Neural cell (in vitro differentiated cells): ENCODE measurements around the gene OBSCN. TPM values are rescaled to one million over a fixed set of nuclear protein-coding genes. Genes with fewer than 3 reads are reported as not detected.

Experiments used
- H2AFZ ChIP-seq: fragments of 200-600, 300-800 bp; sonication (generic), shearing (Covaris generic); 2 replicates; pipeline ENCODE4 v1.6.0; 2014; ENCODE audit warnings: low read depth, mild to moderate bottlenecking, antibody characterized with exemption, low read length, moderate library complexity
- H3F3A ChIP-seq: fragments of 200-600 bp; shearing (Covaris generic); 2 replicates; pipeline ENCODE4 v1.6.1; 2016; ENCODE audit warnings: mild to moderate bottlenecking, moderate library complexity, mixed read lengths, antibody characterized with exemption, low read length; ENCODE audit not compliant: insufficient read depth, poor library complexity, severe bottlenecking
- H3K27ac ChIP-seq: fragments of 200-600, 300-800 bp; sonication (generic), shearing (Covaris generic); 2 replicates; pipeline ENCODE4 v1.5.1; 2014; ENCODE audit warnings: mild to moderate bottlenecking, low read length, moderate library complexity
- H3K27me3 ChIP-seq: fragments of 300-800, 200-600 bp; sonication (generic), shearing (Covaris generic); 2 replicates; pipeline ENCODE4 v1.6.0; 2014; ENCODE audit warnings: mild to moderate bottlenecking, low read depth, low read length, moderate library complexity; ENCODE audit not compliant: insufficient read depth
- H3K36me3 ChIP-seq: fragments of 300-800, 200-600 bp; sonication (generic), shearing (Covaris generic); 2 replicates; pipeline ENCODE4 v1.5.1; 2014; ENCODE audit warnings: mild to moderate bottlenecking, antibody characterized with exemption, low read length, moderate library complexity; ENCODE audit not compliant: insufficient read depth
- H3K4me2 ChIP-seq: fragments of 300-800, 200-600 bp; sonication (generic), shearing (Covaris generic); 2 replicates; pipeline ENCODE4 v1.6.0; 2014; ENCODE audit warnings: mild to moderate bottlenecking, low read length
- H3K4me3 ChIP-seq: fragments of 300-800, 200-600 bp; sonication (generic), shearing (Covaris generic); 2 replicates; pipeline ENCODE4 v1.5.1; 2014; ENCODE audit warnings: mild to moderate bottlenecking, low read length, moderate library complexity
- H3K79me2 ChIP-seq: fragments of 200-600 bp; shearing (Covaris generic); replicated peaks from 2 replicates; pipeline ENCODE4 v1.6.0; 2014; ENCODE audit warnings: mild to moderate bottlenecking, low read length, moderate library complexity; ENCODE audit not compliant: insufficient read depth
- H3K9ac ChIP-seq: fragments of 300-800, 200-600 bp; sonication (generic), shearing (Covaris generic); 2 replicates; pipeline ENCODE4 v1.6.1; 2016; ENCODE audit warnings: mild to moderate bottlenecking, low read length, mixed read lengths
- H3K9me2 ChIP-seq: fragments of 200-600 bp; shearing (Covaris generic); 2 replicates; pipeline ENCODE4 v1.6.1; 2016; ENCODE audit warnings: mild to moderate bottlenecking, low read length, mixed read lengths; ENCODE audit not compliant: insufficient read depth
- H3K9me3 ChIP-seq: fragments of 200-600, 300-800 bp; sonication (generic), shearing (Covaris generic); 2 replicates; pipeline ENCODE4 v1.6.1; 2016; ENCODE audit warnings: mild to moderate bottlenecking, mixed run types, low read length, moderate library complexity, mixed read lengths
- H4K20me1 ChIP-seq: fragments of 200-600 bp; shearing (Covaris generic); 2 replicates; pipeline ENCODE4 v1.6.1; 2016; ENCODE audit warnings: mild to moderate bottlenecking, mixed run types; ENCODE audit not compliant: insufficient read depth
- EP300 ChIP-seq: fragments of 450-650 bp; conservative IDR thresholded peaks from 2 replicates; pipeline ENCODE4 v1.6.1; 2014; ENCODE audit warnings: antibody characterized with exemption, mild to moderate bottlenecking, moderate library complexity; ENCODE audit not compliant: poor library complexity, severe bottlenecking
- EZH2 ChIP-seq: fragments of 200-600, 300-800 bp; shearing (Covaris generic), sonication (generic); IDR thresholded peaks from 2 replicates; pipeline ENCODE4 v1.6.1; 2014; ENCODE audit warnings: antibody characterized with exemption, low read length, borderline replicate concordance, mild to moderate bottlenecking; ENCODE audit not compliant: insufficient read depth, poor library complexity, severe bottlenecking
- MXI1 ChIP-seq: fragments of 450-650 bp; conservative IDR thresholded peaks from 2 replicates; pipeline ENCODE4 v1.6.1; 2014; ENCODE audit warnings: antibody characterized with exemption, mild to moderate bottlenecking; ENCODE audit not compliant: poor library complexity, severe bottlenecking
- POLR2AphosphoS5 ChIP-seq: IDR thresholded peaks from 2 replicates; pipeline ENCODE4 v1.6.1; 2012
- RAD21 ChIP-seq: fragments of 450-650 bp; conservative IDR thresholded peaks from 2 replicates; pipeline ENCODE4 v1.6.1; 2014; ENCODE audit warnings: antibody characterized with exemption, mild to moderate bottlenecking, moderate library complexity
- SMC3 ChIP-seq: fragments of 450-650 bp; conservative IDR thresholded peaks from 2 replicates; pipeline ENCODE4 v1.6.1; 2014; ENCODE audit warnings: antibody characterized with exemption, mild to moderate bottlenecking, moderate library complexity; ENCODE audit not compliant: poor library complexity
- TAF1 ChIP-seq: IDR thresholded peaks from 2 replicates; pipeline ENCODE4 v1.6.1; 2012; ENCODE audit warnings: low read depth
- polyA plus RNA-seq: library from polyadenylated mRNA; depleted of rRNA; stranded (reverse); fragments of >200 nt; gene quantifications from 2 replicates; pipeline ENCODE4 v1.2.3, GENCODE V29; 2014
- TF ChIP-seq, protein P1 (sequence below): IDR thresholded peaks from 2 replicates; pipeline ENCODE4 v1.6.1; 2012; ENCODE audit warnings: borderline replicate concordance
- TF ChIP-seq, protein P2 (sequence below): fragments of 450-650 bp; IDR thresholded peaks from 2 replicates; pipeline ENCODE4 v1.5.1; 2014; ENCODE audit warnings: antibody characterized with exemption, mild to moderate bottlenecking, moderate library complexity; ENCODE audit not compliant: poor library complexity, severe bottlenecking

Gene OBSCN
- polyA plus RNA-seq, 1 donor from 2014 or later, result 7.2 TPM

DNA sequence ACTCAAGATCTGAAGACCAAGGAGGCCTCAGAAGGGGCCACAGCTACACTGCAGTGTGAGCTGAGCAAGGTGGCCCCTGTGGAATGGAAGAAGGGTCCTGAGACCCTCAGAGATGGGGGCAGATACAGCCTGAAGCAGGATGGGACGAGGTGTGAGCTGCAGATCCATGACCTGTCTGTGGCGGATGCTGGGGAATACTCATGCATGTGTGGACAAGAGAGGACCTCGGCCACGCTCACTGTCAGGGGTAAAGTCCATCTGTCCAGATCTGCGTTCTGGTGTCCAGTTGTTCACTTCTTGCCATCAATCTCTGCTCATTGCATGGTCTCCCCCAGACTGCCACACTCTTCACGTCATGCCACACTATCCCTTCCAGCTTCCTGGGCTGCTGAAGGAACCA is 90.6 kb downstream of the OBSCN start:
- Histone ChIP-seq H2AFZ (no peak overlapping the region), H3K27ac (no peak overlapping the region), H3K27me3 (no peaks in the 10 kb centered on the region), H3K4me3 (no peak overlapping the region), H3K9me3 (no peaks in the 10 kb centered on the region), H4K20me1 (no peaks in the 10 kb centered on the region), H3K4me2 (no peak overlapping the region), H3K36me3 (peaks cover 11% of the 10 kb centered on the region), H3F3A (no peaks in the 10 kb centered on the region), H3K79me2 (no peaks in the 10 kb centered on the region), H3K9ac (no peak overlapping the region), H3K9me2 (no peaks in the 10 kb centered on the region)
- TF ChIP-seq TAF1, result no peak

DNA sequence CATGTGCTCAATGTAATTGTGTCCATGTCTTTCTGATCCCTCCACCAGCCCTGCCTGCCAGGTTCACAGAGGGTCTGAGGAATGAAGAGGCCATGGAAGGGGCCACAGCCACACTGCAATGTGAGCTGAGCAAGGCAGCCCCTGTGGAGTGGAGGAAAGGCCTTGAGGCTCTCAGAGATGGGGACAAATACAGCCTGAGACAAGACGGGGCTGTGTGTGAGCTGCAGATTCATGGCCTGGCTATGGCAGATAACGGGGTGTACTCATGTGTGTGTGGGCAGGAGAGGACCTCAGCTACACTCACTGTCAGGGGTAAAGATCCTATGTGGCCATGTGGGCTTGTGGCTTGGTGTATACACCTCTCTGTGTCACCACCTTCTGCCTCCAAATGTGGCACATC is 91.4 kb downstream of the OBSCN start:
- Histone ChIP-seq H2AFZ (no peak overlapping the region), H3K4me3 (no peak overlapping the region), H3K36me3 (peaks cover 16% of the 10 kb centered on the region), H3K4me2 (no peak overlapping the region), H3K9me2 (no peaks in the 10 kb centered on the region), H3K27me3 (no peaks in the 10 kb centered on the region), H3F3A (no peaks in the 10 kb centered on the region), H3K9me3 (no peaks in the 10 kb centered on the region), H3K27ac (no peak overlapping the region), H3K9ac (no peak overlapping the region), H3K79me2 (no peaks in the 10 kb centered on the region), H4K20me1 (no peaks in the 10 kb centered on the region)
- TF ChIP-seq POLR2AphosphoS5 (no peak), SMC3 (no peak), MXI1 (no peak), EP300 (no peak), RAD21 (no peak), EZH2 (no peak), TAF1 (no peak)
- TF ChIP-seq, protein P1, sequence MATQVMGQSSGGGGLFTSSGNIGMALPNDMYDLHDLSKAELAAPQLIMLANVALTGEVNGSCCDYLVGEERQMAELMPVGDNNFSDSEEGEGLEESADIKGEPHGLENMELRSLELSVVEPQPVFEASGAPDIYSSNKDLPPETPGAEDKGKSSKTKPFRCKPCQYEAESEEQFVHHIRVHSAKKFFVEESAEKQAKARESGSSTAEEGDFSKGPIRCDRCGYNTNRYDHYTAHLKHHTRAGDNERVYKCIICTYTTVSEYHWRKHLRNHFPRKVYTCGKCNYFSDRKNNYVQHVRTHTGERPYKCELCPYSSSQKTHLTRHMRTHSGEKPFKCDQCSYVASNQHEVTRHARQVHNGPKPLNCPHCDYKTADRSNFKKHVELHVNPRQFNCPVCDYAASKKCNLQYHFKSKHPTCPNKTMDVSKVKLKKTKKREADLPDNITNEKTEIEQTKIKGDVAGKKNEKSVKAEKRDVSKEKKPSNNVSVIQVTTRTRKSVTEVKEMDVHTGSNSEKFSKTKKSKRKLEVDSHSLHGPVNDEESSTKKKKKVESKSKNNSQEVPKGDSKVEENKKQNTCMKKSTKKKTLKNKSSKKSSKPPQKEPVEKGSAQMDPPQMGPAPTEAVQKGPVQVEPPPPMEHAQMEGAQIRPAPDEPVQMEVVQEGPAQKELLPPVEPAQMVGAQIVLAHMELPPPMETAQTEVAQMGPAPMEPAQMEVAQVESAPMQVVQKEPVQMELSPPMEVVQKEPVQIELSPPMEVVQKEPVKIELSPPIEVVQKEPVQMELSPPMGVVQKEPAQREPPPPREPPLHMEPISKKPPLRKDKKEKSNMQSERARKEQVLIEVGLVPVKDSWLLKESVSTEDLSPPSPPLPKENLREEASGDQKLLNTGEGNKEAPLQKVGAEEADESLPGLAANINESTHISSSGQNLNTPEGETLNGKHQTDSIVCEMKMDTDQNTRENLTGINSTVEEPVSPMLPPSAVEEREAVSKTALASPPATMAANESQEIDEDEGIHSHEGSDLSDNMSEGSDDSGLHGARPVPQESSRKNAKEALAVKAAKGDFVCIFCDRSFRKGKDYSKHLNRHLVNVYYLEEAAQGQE, result no peak
- TF ChIP-seq, protein P2, sequence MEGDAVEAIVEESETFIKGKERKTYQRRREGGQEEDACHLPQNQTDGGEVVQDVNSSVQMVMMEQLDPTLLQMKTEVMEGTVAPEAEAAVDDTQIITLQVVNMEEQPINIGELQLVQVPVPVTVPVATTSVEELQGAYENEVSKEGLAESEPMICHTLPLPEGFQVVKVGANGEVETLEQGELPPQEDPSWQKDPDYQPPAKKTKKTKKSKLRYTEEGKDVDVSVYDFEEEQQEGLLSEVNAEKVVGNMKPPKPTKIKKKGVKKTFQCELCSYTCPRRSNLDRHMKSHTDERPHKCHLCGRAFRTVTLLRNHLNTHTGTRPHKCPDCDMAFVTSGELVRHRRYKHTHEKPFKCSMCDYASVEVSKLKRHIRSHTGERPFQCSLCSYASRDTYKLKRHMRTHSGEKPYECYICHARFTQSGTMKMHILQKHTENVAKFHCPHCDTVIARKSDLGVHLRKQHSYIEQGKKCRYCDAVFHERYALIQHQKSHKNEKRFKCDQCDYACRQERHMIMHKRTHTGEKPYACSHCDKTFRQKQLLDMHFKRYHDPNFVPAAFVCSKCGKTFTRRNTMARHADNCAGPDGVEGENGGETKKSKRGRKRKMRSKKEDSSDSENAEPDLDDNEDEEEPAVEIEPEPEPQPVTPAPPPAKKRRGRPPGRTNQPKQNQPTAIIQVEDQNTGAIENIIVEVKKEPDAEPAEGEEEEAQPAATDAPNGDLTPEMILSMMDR, result no peak

DNA sequence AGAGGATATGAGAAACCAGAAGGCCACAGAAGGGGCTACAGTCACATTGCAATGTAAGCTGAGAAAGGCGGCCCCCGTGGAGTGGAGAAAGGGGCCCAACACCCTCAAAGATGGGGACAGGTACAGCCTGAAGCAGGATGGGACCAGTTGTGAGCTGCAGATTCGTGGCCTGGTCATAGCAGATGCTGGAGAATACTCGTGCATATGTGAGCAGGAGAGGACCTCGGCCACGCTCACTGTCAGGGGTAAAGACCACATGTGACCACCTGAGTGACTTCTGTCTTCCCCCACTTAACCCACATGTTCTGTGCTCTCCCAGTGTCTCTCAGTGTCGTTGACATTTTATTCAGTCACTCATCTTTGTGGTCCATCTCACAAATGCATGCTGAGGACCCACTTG is 92.1 kb downstream of the OBSCN start:
- Histone ChIP-seq H3K36me3 (peaks cover 16% of the 10 kb centered on the region), H2AFZ (no peak overlapping the region), H3K4me3 (no peak overlapping the region), H3K9ac (no peak overlapping the region), H3K27me3 (no peaks in the 10 kb centered on the region), H3K9me2 (no peaks in the 10 kb centered on the region), H4K20me1 (no peaks in the 10 kb centered on the region), H3K9me3 (no peaks in the 10 kb centered on the region), H3K27ac (no peak overlapping the region), H3F3A (no peaks in the 10 kb centered on the region), H3K79me2 (no peaks in the 10 kb centered on the region), H3K4me2 (no peak overlapping the region)
- TF ChIP-seq EP300 (no peak), RAD21 (no peak), TAF1 (no peak), EZH2 (no peak), POLR2AphosphoS5 (no peak), SMC3 (no peak), MXI1 (no peak)
- TF ChIP-seq, protein P1, result no peak
- TF ChIP-seq, protein P2, result no peak
